Type B pancreatic cell (in vitro differentiated cells): ENCODE data around the gene HIVEP2. TPM values are rescaled to one million over a fixed set of nuclear protein-coding genes. Genes with fewer than 3 reads are reported as not detected.

Source experiments
- DNase-seq: peaks from one replicate; pipeline ENCODE4 v3.0.0; 2021; ENCODE audit warnings: mixed read lengths; ENCODE audit not compliant: unreplicated experiment; ENCODE audit errors: extremely low spot score
- H3K27ac Mint-ChIP-seq: 2 replicates; pipeline ENCODE4 v1.8.0; 2021; ENCODE audit warnings: mild to moderate bottlenecking, mixed read lengths
- H3K27me3 Mint-ChIP-seq: 2 replicates; pipeline ENCODE4 v1.8.0; 2021; ENCODE audit warnings: mixed read lengths
- H3K36me3 Mint-ChIP-seq: 2 replicates; pipeline ENCODE4 v1.8.0; 2021; ENCODE audit warnings: mixed read lengths
- H3K4me1 Mint-ChIP-seq: one replicate; pipeline ENCODE4 v1.8.0; 2021; ENCODE audit warnings: mixed read lengths; ENCODE audit not compliant: unreplicated experiment
- H3K4me3 Mint-ChIP-seq: 2 replicates; pipeline ENCODE4 v1.8.0; 2021; ENCODE audit warnings: mild to moderate bottlenecking, mixed read lengths
- H3K9me3 Mint-ChIP-seq: 2 replicates; pipeline ENCODE4 v1.8.0; 2021; ENCODE audit warnings: mixed read lengths
- total RNA-seq: library from RNA; stranded (reverse); gene quantifications from 2 replicates; pipeline ENCODE4 v1.2.1, GENCODE V29; 2021; ENCODE audit warnings: low replicate concordance
- TF ChIP-seq, protein P1 (sequence below): fragments of 200-600 bp; sonication (generic); conservative IDR thresholded peaks from 2 replicates; pipeline ENCODE4 v1.5.0; 2021; ENCODE audit warnings: antibody characterized with exemption, mild to moderate bottlenecking

Gene HIVEP2
- total RNA-seq, 1 donor from 2014 or later = 12.3 TPM

DNA sequence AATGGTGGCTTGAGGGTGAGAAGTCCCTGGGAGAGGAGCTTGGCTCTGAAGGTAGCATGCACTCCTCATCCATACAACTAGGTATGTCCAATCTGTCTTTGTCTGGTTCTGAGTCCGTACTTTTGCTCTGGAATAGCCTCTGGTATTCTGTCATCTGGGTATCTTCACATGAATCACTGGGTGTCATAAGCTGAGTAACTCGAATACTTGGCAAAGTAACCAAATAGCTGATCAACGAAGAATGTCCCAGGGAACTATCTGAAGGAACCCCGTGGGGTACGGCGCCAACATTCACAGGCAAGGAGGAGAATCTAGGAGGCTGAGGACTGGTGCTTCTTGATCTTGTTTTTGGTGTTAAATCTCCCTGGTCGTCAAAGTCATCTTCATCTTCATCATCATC is 184.8 kb downstream of the HIVEP2 start:
- H3K4me1 Mint-ChIP-seq = peaks cover 6% of the 10 kb centered on the region
- no peak for DNase-seq
- H3K27me3 Mint-ChIP-seq = no peaks in the 10 kb centered on the region
- peaks cover 21% of the 10 kb centered on the region for H3K36me3 Mint-ChIP-seq
- H3K4me3 Mint-ChIP-seq = no peak overlapping the region
- no peak overlapping the region for H3K27ac Mint-ChIP-seq
- no peaks in the 10 kb centered on the region for H3K9me3 Mint-ChIP-seq
- TF ChIP-seq, protein P1, sequence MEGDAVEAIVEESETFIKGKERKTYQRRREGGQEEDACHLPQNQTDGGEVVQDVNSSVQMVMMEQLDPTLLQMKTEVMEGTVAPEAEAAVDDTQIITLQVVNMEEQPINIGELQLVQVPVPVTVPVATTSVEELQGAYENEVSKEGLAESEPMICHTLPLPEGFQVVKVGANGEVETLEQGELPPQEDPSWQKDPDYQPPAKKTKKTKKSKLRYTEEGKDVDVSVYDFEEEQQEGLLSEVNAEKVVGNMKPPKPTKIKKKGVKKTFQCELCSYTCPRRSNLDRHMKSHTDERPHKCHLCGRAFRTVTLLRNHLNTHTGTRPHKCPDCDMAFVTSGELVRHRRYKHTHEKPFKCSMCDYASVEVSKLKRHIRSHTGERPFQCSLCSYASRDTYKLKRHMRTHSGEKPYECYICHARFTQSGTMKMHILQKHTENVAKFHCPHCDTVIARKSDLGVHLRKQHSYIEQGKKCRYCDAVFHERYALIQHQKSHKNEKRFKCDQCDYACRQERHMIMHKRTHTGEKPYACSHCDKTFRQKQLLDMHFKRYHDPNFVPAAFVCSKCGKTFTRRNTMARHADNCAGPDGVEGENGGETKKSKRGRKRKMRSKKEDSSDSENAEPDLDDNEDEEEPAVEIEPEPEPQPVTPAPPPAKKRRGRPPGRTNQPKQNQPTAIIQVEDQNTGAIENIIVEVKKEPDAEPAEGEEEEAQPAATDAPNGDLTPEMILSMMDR = no peak

DNA sequence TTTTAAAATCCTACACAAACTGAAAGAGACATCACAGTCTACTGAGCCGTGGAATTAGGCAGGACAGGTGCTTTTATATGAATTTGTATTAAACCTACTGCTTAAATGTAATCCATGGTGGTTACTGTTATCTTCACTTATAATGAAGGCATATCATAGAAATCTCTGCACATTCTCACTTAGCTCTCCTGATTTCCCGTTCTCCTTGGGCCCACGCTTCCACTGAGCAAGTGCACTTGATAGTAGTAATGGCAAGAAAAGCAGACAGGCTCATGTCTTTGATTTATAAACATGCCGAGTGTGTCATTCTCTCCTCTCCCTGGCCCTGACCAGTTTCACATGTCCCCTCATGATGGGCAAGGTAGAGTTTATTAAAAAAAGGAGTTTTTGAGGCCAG is 186.3 kb downstream of the HIVEP2 start:
- H3K27ac Mint-ChIP-seq = no peak overlapping the region
- TF ChIP-seq, protein P1 = no peak
- no peak for DNase-seq
- H3K36me3 Mint-ChIP-seq = peaks cover 21% of the 10 kb centered on the region
- peaks cover 6% of the 10 kb centered on the region for H3K4me1 Mint-ChIP-seq
- no peak overlapping the region for H3K4me3 Mint-ChIP-seq
- H3K27me3 Mint-ChIP-seq = no peaks in the 10 kb centered on the region
- H3K9me3 Mint-ChIP-seq = no peaks in the 10 kb centered on the region

DNA sequence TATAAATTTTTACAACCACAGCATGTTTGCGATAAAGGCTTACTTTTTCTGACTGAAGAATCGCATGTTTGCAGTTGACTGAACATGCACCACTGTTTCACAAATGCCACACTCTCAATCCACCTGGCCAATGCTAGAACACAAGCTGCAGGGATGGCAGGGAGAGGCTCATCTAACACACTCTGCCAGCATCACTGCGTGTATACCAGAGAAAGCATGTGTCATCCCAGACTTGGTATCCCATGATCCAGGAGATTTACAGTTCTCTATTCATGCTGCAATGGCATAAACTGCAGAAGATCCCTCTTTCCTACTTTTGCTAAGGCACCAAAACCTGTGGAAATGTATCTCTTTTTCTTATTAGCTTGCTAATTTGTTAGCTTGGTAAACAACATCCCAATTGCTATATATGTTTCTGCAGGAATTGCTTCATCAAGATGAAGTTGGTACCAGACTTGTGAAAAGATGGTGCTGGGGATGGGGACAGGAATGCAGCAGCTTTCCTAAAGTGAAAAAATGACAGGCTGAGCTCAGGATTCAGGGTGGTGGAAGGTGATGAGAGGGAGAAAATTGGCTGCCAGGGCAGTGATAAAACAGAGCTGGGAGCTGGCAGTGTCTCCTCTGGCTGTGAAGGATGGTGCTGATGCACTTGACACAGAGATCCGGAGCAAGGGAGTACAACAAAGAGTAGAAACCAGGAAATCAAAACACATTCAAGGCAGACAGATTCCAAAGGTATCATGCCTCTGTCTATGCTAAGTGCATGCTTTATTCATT is 186.9 kb downstream of the HIVEP2 start:
- peaks cover 6% of the 10 kb centered on the region for H3K4me1 Mint-ChIP-seq
- TF ChIP-seq, protein P1 = no peak
- DNase-seq = no peak

GRCh38 chr6:142756215-142756630 is 188.8 kb downstream of the HIVEP2 start:
- Mint-ChIP-seq H3K27ac (no peak overlapping the region), H3K4me1 (no peaks in the 10 kb centered on the region), H3K4me3 (no peak overlapping the region), H3K9me3 (no peaks in the 10 kb centered on the region), H3K36me3 (peaks cover 31% of the 10 kb centered on the region), H3K27me3 (no peaks in the 10 kb centered on the region)
- DNase-seq = no peak
- TF ChIP-seq, protein P1 = no peak

More for the DNA sequence above, 186.9 kb downstream of the HIVEP2 start:
- H3K4me3 Mint-ChIP-seq = no peak overlapping the region
- no peaks in the 10 kb centered on the region for H3K9me3 Mint-ChIP-seq
- H3K27ac Mint-ChIP-seq = no peak overlapping the region
- no peaks in the 10 kb centered on the region for H3K27me3 Mint-ChIP-seq
- H3K36me3 Mint-ChIP-seq = peaks cover 26% of the 10 kb centered on the region

- H3K9me3 Mint-ChIP-seq = no peaks in the 10 kb centered on the region
- no peaks in the 10 kb centered on the region for H3K4me1 Mint-ChIP-seq
- TF ChIP-seq, protein P1 = no peak
- no peak overlapping the region for H3K27ac Mint-ChIP-seq
- H3K36me3 Mint-ChIP-seq = peaks cover 20% of the 10 kb centered on the region
- H3K4me3 Mint-ChIP-seq = no peak overlapping the region
- no peaks in the 10 kb centered on the region for H3K27me3 Mint-ChIP-seq
- no peak for DNase-seq
Observed at GRCh38 chr6:142753196-142753595, 191.8 kb downstream of the HIVEP2 start.
